Measurements from ENCODE around the gene INPP4A. TPM values are rescaled to one million over a fixed set of nuclear protein-coding genes. Genes with fewer than 3 reads are reported as not detected.
"Not testable (repeated sequence)": the region's sequence is repeated elsewhere in the genome, so short reads cannot be mapped to it uniquely, and the experiment has no call there.

The INPP4A gene
- polyA plus RNA-seq, 1 experiment: 12.9 TPM

- no peaks in the 10 kb centered on the region; the same call in 1 of the 2 replicates for H3K9me3 ChIP-seq (ENCODE audit: control insufficient read depth, insufficient read depth, low read length)
- DNase-seq (ENCODE audit: low read depth, low spot score): no peak
- no peak overlapping the region for H3K4me3 ChIP-seq (ENCODE audit: low read depth, low read length)
- no peak overlapping the region for H3K27ac ChIP-seq (ENCODE audit: low read depth, low read length)
- ChIA-PET POLR2A (no interaction called here), CTCF (no interaction called here)
- no peaks in the 10 kb centered on the region for H3K27me3 ChIP-seq (ENCODE audit: control insufficient read depth, insufficient read depth, low read length)
- TF ChIP-seq CTCF (IDR thresholded peaks at IDR 0.05; ENCODE audit: low read depth, low read length): no peak
These were observed 144.3 kb downstream of the INPP4A start for GRCh38 chr2:98588880-98589431.

- TF ChIP-seq CTCF (IDR thresholded peaks at IDR 0.05; ENCODE audit: low read depth, low read length): no peak
- Histone ChIP-seq H3K27ac (ENCODE audit: low read depth, low read length) (no peak overlapping the region), H3K27me3 (ENCODE audit: control insufficient read depth, insufficient read depth, low read length) (no peaks in the 10 kb centered on the region), H3K4me3 (ENCODE audit: low read depth, low read length) (no peak overlapping the region), H3K9me3 (ENCODE audit: control insufficient read depth, insufficient read depth, low read length) (no peaks in the 10 kb centered on the region; the same call in 1 of the 2 replicates)
- CTCF ChIA-PET: no interaction called here
- no peak for DNase-seq (ENCODE audit: low read depth, low spot score)
- POLR2A ChIA-PET: no interaction called here
These were observed 144.8 kb downstream of the INPP4A start for GRCh38 chr2:98589489-98589888.

- CTCF ChIA-PET: no interaction called here
- no peak overlapping the region for H3K4me3 ChIP-seq (ENCODE audit: low read depth, low read length)
- POLR2A ChIA-PET: no interaction called here
These were observed 147.9 kb downstream of the INPP4A start for GRCh38 chr2:98592565-98592964.

GRCh38 chr2:98594665-98595064, 150.0 kb downstream of the INPP4A start:
- CTCF ChIA-PET; H3K27me3 ChIP-seq (ENCODE audit: control insufficient read depth, insufficient read depth, low read length); H3K4me3 ChIP-seq (ENCODE audit: low read depth, low read length); POLR2A ChIA-PET; DNase-seq (ENCODE audit: low read depth, low spot score); H3K27ac ChIP-seq (ENCODE audit: low read depth, low read length); H3K9me3 ChIP-seq (ENCODE audit: control insufficient read depth, insufficient read depth, low read length): not testable (repeated sequence)

More at GRCh38 chr2:98592565-98592964, 147.9 kb downstream of the INPP4A start:
- Histone ChIP-seq H3K27me3 (ENCODE audit: control insufficient read depth, insufficient read depth, low read length) (no peaks in the 10 kb centered on the region), H3K9me3 (ENCODE audit: control insufficient read depth, insufficient read depth, low read length) (no peaks in the 10 kb centered on the region; the same call in 1 of the 2 replicates), H3K27ac (ENCODE audit: low read depth, low read length) (no peak overlapping the region)
- TF ChIP-seq CTCF (IDR thresholded peaks at IDR 0.05; ENCODE audit: low read depth, low read length): no peak
- no peak for DNase-seq (ENCODE audit: low read depth, low spot score)

- no peak for TF ChIP-seq CTCF (IDR thresholded peaks at IDR 0.05; ENCODE audit: low read depth, low read length)
- CTCF ChIA-PET: interaction anchor here (3.2 kb wide), 1 partner anchor 186 kb away, joined by 10 read pairs; no protein-coding TSS in a partner anchor
These were observed 154.2 kb downstream of the INPP4A start for GRCh38 chr2:98598781-98599428.

More at GRCh38 chr2:98598781-98599428, 154.2 kb downstream of the INPP4A start:
- H3K27me3 ChIP-seq (ENCODE audit: control insufficient read depth, insufficient read depth, low read length): no peaks in the 10 kb centered on the region
- H3K9me3 ChIP-seq (ENCODE audit: control insufficient read depth, insufficient read depth, low read length): no peaks in the 10 kb centered on the region
- POLR2A ChIA-PET: no interaction called here
- no peak overlapping the region for H3K4me3 ChIP-seq (ENCODE audit: low read depth, low read length)
- DNase-seq (ENCODE audit: low read depth, low spot score): no peak
- no peak overlapping the region for H3K27ac ChIP-seq (ENCODE audit: low read depth, low read length)

Measured in AG04450 (cell line).